Trophoblast cell (in vitro differentiated cells and primary cell): ENCODE measurements around the gene USP20.

Experiments
- DNase-seq, 2 donors: peaks; one replicate each; pipeline ENCODE4 v3.0.0-alpha.2; 2016
- H2AFZ ChIP-seq: 2 replicates; pipeline ENCODE4 v1.6.1; 2013; ENCODE audit warnings: low read length, moderate library complexity, mild to moderate bottlenecking; ENCODE audit not compliant: insufficient read depth, poor library complexity
- H2AK5ac ChIP-seq: 2 replicates; pipeline ENCODE4 v1.6.1; 2013; ENCODE audit warnings: mild to moderate bottlenecking, low read length
- H2BK120ac ChIP-seq: 2 replicates; pipeline ENCODE4 v1.6.1; 2013; ENCODE audit warnings: low read length, mild to moderate bottlenecking, moderate library complexity; ENCODE audit not compliant: insufficient read depth, poor library complexity
- H2BK12ac ChIP-seq: 2 replicates; pipeline ENCODE4 v1.6.1; 2013; ENCODE audit warnings: mild to moderate bottlenecking, low read length, moderate library complexity
- H2BK5ac ChIP-seq: 2 replicates; pipeline ENCODE4 v1.6.1; 2013; ENCODE audit warnings: low read length, low read depth, moderate library complexity, mild to moderate bottlenecking; ENCODE audit not compliant: poor library complexity
- H3K14ac ChIP-seq: 2 replicates; pipeline ENCODE4 v1.6.1; 2013; ENCODE audit warnings: mild to moderate bottlenecking, low read length
- H3K18ac ChIP-seq: 2 replicates; pipeline ENCODE4 v1.6.1; 2013; ENCODE audit warnings: mild to moderate bottlenecking, low read length
- H3K23ac ChIP-seq: 2 replicates; pipeline ENCODE4 v1.6.1; 2013; ENCODE audit warnings: low read length
- H3K27ac ChIP-seq: 2 replicates; pipeline ENCODE4 v1.5.1; 2013; ENCODE audit warnings: low read depth, mild to moderate bottlenecking, inconsistent platforms, low read length, moderate library complexity
- H3K27me3 ChIP-seq: 2 replicates; pipeline ENCODE4 v1.6.1; 2013; ENCODE audit warnings: inconsistent platforms, mild to moderate bottlenecking, low read length, moderate library complexity; ENCODE audit not compliant: insufficient read depth
- H3K36me3 ChIP-seq, 2 experiments: 1 replicate in 1 of 2; 2 replicates in 1 of 2; pipeline ENCODE4 v1.6.1; 2013; ENCODE audit warnings: low read length in 2 of 2, mild to moderate bottlenecking in 2 of 2, moderate library complexity in 1 of 2; ENCODE audit not compliant: insufficient read depth in 2 of 2, control insufficient read depth in 1 of 2
- H3K4ac ChIP-seq: 2 replicates; pipeline ENCODE4 v1.6.1; 2013; ENCODE audit warnings: low read depth, mild to moderate bottlenecking, low read length, moderate library complexity
- H3K4me1 ChIP-seq, 2 experiments: 1 replicate in 1 of 2; 2 replicates in 1 of 2; pipeline ENCODE4 v1.6.1; 2013; ENCODE audit warnings: low read length in 2 of 2, mild to moderate bottlenecking in 2 of 2, moderate library complexity in 1 of 2; ENCODE audit not compliant: insufficient read depth in 2 of 2, control insufficient read depth in 1 of 2
- H3K4me2 ChIP-seq: 2 replicates; pipeline ENCODE4 v1.6.1; 2013; ENCODE audit warnings: inconsistent platforms, mild to moderate bottlenecking, low read length, moderate library complexity
- H3K4me3 ChIP-seq: 2 replicates; pipeline ENCODE4 v1.5.1; 2013; ENCODE audit warnings: mild to moderate bottlenecking, low read depth, low read length, inconsistent platforms
- H3K79me1 ChIP-seq: one replicate; pipeline ENCODE4 v1.6.1; 2013; ENCODE audit warnings: low read length
- H3K79me2 ChIP-seq: 2 replicates; pipeline ENCODE4 v1.6.1; 2013; ENCODE audit warnings: low read length, mild to moderate bottlenecking; ENCODE audit not compliant: control insufficient read depth, insufficient read depth, poor library complexity
- H3K9ac ChIP-seq: 2 replicates; pipeline ENCODE4 v1.6.1; 2013; ENCODE audit warnings: mild to moderate bottlenecking, low read length
- H3K9me3 ChIP-seq: 2 replicates; pipeline ENCODE4 v1.6.1; 2013; ENCODE audit warnings: low read depth, mild to moderate bottlenecking, control low read depth, inconsistent platforms, low read length; ENCODE audit not compliant: insufficient read depth
- H4K12ac ChIP-seq: 2 replicates; pipeline ENCODE4 v1.6.1; 2013; ENCODE audit warnings: low read depth, mild to moderate bottlenecking, low read length, moderate library complexity
- H4K8ac ChIP-seq: 2 replicates; pipeline ENCODE4 v1.6.1; 2013; ENCODE audit warnings: low read depth, mild to moderate bottlenecking, low read length, moderate library complexity
- H4K91ac ChIP-seq: one replicate; pipeline ENCODE4 v1.6.1; 2013; ENCODE audit warnings: low read depth, mild to moderate bottlenecking, low read length, moderate library complexity
- WGBS: extraction: QIAGEN DNeasy Blood & Tissue Kit; methylation state at CpG from one replicate; pipeline ENCODE4 v1.1.7; 2013; ENCODE audit warnings: missing lambda C conversion rate; ENCODE audit not compliant: insufficient read length, insufficient coverage; ENCODE audit errors: extremely low coverage; 5-methylcytosine and 5-hydroxymethylcytosine counted together

Gene USP20

DNA sequence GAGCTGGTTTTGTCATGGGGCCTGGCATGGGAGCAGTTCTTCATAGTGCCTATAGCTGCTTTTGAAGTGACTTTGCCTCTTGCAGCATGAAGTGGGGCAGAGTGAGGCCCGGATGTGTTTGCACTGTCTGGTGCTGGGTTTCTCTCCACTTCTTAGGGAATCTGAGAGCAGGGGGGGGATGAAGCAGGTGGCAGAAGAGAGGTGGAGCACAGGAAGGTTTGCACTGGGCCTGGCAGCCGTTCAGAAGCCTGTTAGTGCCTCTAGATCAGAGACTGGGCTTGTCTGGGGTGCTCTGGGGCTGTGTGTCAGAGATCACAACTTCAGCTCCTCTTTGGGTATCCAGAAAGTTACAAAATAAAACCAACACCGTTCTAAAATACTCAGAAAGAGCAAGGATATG is 18.4 kb downstream of the USP20 start:
- WGBS, result no CpG with 5 or more reads among the region's 3 CpGs
- H3K79me2 ChIP-seq, result no peaks in the 10 kb centered on the region
- no peak for DNase-seq
- no peaks in the 10 kb centered on the region for H3K79me1 ChIP-seq
- no peak overlapping the region for H3K4me3 ChIP-seq
- H2AK5ac ChIP-seq, result no peak overlapping the region
- no peak overlapping the region for H2BK120ac ChIP-seq
- H3K9ac ChIP-seq, result no peak overlapping the region
- no peak overlapping the region for H2BK5ac ChIP-seq
- no peak overlapping the region for H2BK12ac ChIP-seq
- H3K4me2 ChIP-seq, result no peak overlapping the region
- no peak overlapping the region for H4K8ac ChIP-seq
- no peak overlapping the region for H3K18ac ChIP-seq
- H3K27me3 ChIP-seq, result no peaks in the 10 kb centered on the region
- no peak overlapping the region for H3K27ac ChIP-seq
- H3K4me1 ChIP-seq, result peaks cover 9 to 14% of the 10 kb centered on the region in 2 experiments
- no peak overlapping the region for H3K14ac ChIP-seq
- H3K9me3 ChIP-seq, result peaks cover 2% of the 10 kb centered on the region
- H4K91ac ChIP-seq, result no peak overlapping the region
- H3K4ac ChIP-seq, result no peak overlapping the region
- no peak overlapping the region for H2AFZ ChIP-seq
- H3K36me3 ChIP-seq, result peaks cover 15 to 18% of the 10 kb centered on the region in 2 experiments
- no peak overlapping the region for H4K12ac ChIP-seq
- no peak overlapping the region for H3K23ac ChIP-seq

DNA sequence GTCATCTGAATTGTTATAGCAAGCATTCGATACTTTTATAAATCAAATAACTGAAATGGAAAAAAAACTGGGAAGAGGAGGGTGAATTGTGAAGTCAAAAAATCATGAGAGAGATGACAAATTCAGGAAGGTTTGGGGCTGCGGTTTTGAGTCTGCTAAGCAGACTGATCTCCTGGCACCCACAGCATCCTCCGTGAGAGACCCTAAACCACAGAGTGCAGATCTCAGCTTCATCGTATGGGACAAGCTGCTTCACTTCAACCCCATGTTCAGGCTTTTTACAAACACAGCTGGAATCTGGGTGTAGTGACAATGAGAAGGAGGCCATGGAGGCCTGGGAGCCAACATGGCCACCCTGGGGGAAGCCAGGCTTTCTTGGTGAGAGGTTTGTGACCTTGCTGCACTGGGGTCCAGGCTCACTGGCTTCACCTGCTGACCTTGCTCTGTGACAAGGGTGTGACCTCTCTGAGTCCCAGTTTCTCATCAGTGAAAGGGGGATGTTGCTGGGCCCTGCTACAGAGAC is 19.4 kb downstream of the USP20 start:
- no CpG with 5 or more reads among the region's 4 CpGs for WGBS
- Histone ChIP-seq H3K18ac (no peak overlapping the region), H3K36me3 (peaks cover 17 to 19% of the 10 kb centered on the region in 2 experiments), H4K12ac (no peak overlapping the region), H4K91ac (no peak overlapping the region), H2BK12ac (no peak overlapping the region), H3K4me2 (no peak overlapping the region), H3K4me3 (no peak overlapping the region), H3K9ac (no peak overlapping the region), H2BK5ac (no peak overlapping the region), H3K9me3 (peaks cover 2% of the 10 kb centered on the region), H2AFZ (no peak overlapping the region), H2BK120ac (no peak overlapping the region), H3K27me3 (no peaks in the 10 kb centered on the region), H3K14ac (no peak overlapping the region), H3K79me2 (no peaks in the 10 kb centered on the region), H3K23ac (no peak overlapping the region), H3K79me1 (no peaks in the 10 kb centered on the region), H3K4ac (no peak overlapping the region), H2AK5ac (no peak overlapping the region), H3K4me1 (peaks cover 8 to 13% of the 10 kb centered on the region in 2 experiments), H4K8ac (no peak overlapping the region), H3K27ac (no peak overlapping the region)
- no peak for DNase-seq

DNA sequence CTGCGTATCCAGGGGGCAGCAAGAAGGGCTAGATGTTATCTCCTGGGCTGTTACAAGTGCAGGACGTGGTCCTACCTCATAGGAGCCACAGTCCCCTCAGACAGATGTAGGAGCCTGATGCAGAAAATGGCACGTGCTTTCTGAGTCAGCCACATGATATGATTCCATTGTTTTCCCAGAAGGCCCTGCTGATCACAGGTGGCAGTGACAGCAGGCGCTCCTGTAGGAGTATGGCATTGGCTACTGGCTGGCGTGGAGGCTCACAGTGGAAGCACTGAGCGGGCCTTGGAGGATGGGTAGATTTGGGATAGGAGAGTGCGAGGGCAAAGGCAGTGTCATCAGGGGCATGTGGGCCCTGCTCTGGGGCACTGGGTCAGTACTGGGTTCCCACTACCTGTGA is 21.9 kb downstream of the USP20 start:
- Histone ChIP-seq H3K9ac (no peak overlapping the region), H2AFZ (no peak overlapping the region), H3K27me3 (no peaks in the 10 kb centered on the region), H3K4me1 (peaks cover 9% of the 10 kb centered on the region in 2 experiments), H3K27ac (no peak overlapping the region), H3K4me3 (no peak overlapping the region), H4K91ac (no peak overlapping the region), H2BK120ac (no peak overlapping the region), H3K4me2 (no peak overlapping the region), H2BK12ac (no peak overlapping the region), H3K18ac (no peak overlapping the region), H3K36me3 (peaks cover 21% of the 10 kb centered on the region in 2 experiments), H2BK5ac (no peak overlapping the region), H3K9me3 (peaks cover 2% of the 10 kb centered on the region), H4K12ac (no peak overlapping the region), H3K79me2 (no peaks in the 10 kb centered on the region), H4K8ac (no peak overlapping the region), H3K79me1 (no peaks in the 10 kb centered on the region), H3K4ac (no peak overlapping the region), H2AK5ac (no peak overlapping the region), H3K23ac (no peak overlapping the region), H3K14ac (no peak overlapping the region)
- WGBS, result no CpG with 5 or more reads among the region's 7 CpGs
- DNase-seq, result no peak

DNA sequence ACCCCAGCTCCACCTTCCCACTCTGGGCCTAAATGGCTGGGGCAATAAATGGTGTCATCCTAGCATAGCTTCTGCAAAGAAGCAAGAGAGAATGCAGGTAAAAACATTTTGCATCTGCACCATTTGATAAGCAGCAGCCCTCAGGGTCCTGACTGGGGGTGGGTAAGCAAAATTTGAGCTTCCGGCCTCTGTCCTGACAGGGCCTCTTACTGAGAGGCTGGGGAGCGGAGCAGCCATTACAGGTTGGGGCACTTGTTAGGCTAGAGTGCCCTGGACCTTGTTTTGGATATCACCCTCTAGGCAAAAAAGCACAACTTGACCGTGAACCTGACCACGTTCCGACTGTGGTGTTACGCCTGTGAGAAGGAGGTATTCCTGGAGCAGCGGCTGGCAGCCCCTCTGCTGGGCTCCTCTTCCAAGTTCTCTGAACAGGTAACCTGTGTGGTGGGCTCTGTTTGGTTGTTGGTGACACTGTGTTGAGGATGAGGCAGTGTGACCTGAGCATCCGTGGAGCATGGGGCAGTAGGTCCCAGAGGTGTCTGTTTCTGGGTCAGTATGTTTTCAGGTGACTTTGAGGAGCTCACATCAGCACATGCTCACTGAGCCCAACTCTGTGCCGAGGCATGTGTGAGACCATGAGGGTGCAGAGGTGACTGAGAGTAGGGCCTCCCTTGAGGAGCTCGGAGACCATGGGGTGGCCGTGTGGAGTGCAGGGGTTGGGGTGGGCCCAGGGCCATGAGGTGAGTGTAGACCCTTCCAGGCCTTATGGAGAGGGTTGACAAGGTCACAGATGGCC is 23.1 kb downstream of the USP20 start:
- no peak overlapping the region for H2BK12ac ChIP-seq
- H3K23ac ChIP-seq, result no peak overlapping the region
- no peak overlapping the region for H3K4ac ChIP-seq
- no peak overlapping the region for H3K4me3 ChIP-seq
- H3K14ac ChIP-seq, result no peak overlapping the region
- H3K36me3 ChIP-seq, result peaks cover 21% of the 10 kb centered on the region in 2 experiments
- H3K9me3 ChIP-seq, result peaks cover under 1% of the 10 kb centered on the region
- no peak overlapping the region for H2AFZ ChIP-seq
- no peaks in the 10 kb centered on the region for H3K79me1 ChIP-seq
- WGBS, result no CpG with 5 or more reads among the region's 11 CpGs
- H2BK5ac ChIP-seq, result no peak overlapping the region
- H4K91ac ChIP-seq, result no peak overlapping the region
- H4K8ac ChIP-seq, result no peak overlapping the region
- no peak overlapping the region for H2AK5ac ChIP-seq
- no peak overlapping the region for H3K4me2 ChIP-seq
- no peak for DNase-seq
- no peak overlapping the region for H2BK120ac ChIP-seq
- no peaks in the 10 kb centered on the region for H3K27me3 ChIP-seq
- H3K79me2 ChIP-seq, result no peaks in the 10 kb centered on the region
- H3K4me1 ChIP-seq, result peaks cover 8 to 11% of the 10 kb centered on the region in 2 experiments
- H3K9ac ChIP-seq, result no peak overlapping the region
- no peak overlapping the region for H3K18ac ChIP-seq
- no peak overlapping the region for H3K27ac ChIP-seq
- no peak overlapping the region for H4K12ac ChIP-seq
